LHCN-M2 (cell line): ENCODE data around the gene KRT83. TPM values are rescaled to one million over a fixed set of nuclear protein-coding genes. Genes with fewer than 3 reads are reported as not detected.
A peak's percentile ranks its signal among the peaks of the same experiment; 100 is the strongest.
"Not testable (repeated sequence)": the region's sequence is repeated elsewhere in the genome, so short reads cannot be mapped to it uniquely, and the experiment has no call there.

Experiments
- DNase-seq: peaks from one replicate; pipeline ENCODE4 v3.0.0-alpha.2; 2012; ENCODE audit warnings: low read depth
- total RNA-seq: library from RNA; depleted of rRNA; stranded (reverse); fragments of >200 nt; gene quantifications from 2 replicates; pipeline ENCODE4 v1.2.3, GENCODE V29; 2014

The KRT83 gene
- total RNA-seq, 1 experiment from 2014 or later = not detected

DNA sequence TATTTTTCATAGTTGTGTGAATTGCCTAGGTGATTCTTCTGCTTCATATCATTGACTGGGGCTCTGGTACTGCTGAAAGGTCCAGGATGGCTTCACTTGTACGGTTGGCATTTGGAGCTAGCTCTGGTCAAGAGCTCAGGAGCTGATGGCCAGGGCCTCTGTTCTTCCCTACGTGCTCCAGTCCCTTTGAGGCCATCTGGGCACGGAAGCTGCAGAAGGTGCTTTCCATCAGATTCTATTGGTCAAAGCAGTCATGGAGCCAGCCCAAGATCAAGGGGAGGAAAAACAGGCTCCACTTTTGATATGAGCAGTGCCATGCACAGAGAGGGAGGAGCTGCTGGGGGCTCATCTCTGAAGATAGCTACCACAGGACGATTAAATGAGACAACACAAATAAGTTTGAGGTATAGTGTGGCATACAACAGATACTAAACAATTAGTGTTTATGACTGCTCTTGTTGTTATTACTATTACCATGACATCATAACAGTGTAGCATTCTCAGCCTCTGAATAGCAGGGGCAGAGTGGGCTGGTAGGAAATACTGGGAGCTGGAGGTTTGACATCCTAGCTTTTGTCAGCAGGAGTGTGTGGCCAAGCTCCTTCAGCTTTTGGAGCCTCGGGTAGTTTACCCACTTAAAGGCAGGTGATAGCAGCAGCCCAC is 10.4 kb downstream of the KRT83 start:
- peak; percentile 27 for DNase-seq

DNA sequence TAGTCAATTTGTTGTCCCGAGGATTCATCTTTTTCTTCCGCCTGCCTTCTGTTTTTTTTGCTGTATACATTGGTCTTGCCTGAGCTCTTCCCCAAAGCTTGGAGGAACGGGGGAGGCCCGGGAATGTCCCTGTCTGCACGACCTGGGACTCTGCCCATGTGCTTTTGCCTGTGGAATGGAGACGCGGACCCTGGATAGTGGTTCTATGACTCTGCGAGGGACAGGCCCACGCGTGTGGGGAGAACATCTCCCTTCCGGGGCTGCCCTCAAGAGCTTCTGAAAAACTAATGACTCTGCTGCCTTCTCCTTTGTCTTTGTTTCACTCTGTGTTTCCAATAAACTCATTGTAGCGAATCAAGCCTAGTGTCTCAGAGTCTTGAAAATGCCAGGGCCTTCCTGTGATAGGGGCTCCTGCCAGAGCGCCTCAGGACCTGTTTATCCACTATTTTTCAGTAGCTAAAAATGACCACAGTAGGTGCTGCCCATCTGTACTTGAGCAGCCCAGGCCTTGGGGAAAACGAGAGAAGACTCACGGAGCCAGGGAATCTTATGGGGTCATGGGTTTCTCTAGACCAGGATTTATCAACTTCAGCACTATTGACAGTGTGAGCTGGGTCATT is 12.3 kb downstream of the KRT83 start:
- DNase-seq = no peak

DNA sequence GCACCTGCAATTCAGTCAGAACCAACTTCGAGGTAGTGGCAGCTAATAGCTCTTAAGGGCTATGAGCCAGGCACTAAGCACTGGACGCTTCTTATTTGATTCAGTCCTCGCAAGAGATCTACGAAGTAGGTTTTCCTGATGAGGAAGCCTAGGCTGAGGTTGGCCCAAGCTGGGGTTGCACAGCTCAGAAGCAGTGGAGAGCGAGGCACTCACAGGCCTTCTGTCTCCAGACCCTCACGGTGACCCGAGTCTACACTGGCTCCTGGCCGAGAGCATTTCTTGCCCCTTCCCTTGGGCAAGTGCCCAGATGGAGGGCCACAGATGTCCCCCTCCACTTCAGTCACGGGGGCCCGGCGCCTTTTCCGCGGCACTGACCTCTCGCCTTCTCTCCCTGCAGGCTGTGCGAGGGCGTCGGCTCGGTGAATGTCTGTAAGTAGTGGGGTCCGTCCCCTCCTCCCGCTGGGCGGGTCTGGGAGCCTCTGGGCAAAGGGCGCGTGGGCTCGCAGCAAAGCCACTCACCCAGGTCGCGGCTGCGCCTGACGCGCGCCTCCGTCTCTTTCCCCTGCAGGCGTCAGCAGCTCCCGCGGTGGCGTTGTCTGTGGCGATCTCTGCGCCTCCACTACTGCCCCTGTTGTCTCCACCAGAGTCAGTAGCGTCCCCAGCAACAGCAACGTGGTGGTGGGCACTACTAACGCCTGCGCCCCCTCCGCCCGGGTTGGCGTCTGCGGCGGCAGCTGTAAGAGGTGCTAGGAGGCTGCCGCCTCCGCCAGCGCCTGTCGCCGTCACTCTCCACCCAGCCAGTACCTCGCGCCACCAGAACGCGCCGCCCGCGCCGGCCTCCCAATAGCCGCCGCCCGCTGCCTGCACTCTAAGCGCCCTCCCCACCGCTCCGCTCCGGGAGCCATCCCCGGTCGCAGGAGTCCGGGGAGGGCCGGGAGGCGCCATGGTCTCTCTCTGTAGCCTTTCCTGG is 13.1 kb downstream of the KRT83 start:
- peak; percentile 48 for DNase-seq

DNA sequence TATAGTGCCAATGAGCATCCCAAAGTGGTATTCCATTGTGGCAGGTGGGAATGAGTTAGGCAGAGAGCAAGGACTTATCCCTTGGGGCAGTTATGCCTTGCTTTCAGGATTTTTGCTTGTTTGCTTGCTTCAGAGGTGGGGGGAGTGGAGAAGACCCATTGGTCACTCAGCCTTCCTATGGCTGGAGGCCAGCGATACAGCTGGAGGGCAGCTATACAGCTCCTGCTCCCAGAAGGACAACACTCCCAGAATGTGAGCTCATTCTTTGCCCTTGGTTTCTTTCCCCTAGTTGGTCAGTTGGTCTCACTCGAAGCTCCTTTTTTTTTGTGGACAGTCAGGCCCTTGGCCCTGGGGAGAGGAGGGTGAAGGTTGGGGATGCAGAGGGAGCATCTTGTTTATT is 14.5 kb downstream of the KRT83 start:
- no peak for DNase-seq

DNA sequence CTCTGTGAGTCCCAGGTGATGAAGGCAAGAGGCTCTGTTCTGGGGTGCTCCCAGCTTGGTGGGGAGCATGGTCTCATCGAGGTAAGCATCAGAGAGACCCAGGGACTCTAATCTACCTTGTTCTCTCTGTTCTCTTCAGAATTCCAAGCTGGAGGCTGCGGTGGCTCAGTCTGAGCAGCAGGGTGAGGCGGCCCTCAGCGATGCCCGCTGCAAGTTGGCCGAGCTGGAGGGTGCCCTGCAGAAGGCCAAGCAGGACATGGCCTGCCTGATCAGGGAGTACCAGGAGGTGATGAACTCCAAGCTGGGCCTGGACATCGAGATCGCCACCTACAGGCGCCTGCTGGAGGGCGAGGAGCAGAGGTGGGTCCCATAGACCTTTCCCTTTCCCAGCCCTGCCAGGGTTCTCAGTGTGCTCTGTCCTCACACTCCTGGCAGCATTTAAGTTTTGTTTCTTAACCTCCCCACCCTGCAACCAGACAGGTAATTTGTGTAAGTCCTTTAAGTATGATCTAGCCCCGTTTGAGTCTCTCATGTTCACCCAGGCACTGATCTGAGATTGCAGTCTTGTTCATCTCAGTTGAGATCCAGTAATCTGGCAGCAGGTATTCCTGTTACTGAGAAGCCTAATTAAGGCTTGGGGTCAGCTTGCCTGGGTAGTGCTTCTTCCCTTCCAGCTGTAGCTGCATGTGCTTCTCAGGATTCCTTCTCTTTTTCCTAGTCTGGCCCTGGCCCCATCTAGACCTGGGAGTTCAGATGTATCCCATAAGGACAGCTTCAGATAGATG is 15.1 kb downstream of the KRT83 start:
- no peak for DNase-seq

DNA sequence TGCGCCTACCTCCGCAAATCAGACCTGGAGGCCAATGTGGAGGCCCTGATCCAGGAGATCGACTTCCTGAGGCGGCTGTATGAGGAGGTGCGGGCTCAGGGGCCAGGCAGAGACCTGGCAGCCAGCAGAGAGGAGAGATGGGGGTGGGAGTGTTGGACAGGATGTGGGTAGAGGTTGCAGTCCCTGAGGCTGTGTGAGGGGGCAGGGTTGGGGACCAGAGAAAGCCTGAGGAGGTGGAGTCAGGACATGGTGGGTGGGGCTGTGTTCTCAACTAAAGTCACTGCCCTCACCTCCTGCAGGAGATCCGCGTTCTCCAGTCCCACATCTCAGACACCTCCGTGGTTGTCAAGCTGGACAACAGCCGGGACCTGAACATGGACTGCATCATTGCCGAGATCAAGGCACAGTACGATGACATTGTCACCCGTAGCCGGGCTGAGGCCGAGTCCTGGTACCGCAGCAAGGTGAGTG is 16.2 kb downstream of the KRT83 start:
- not testable (repeated sequence) for DNase-seq

DNA sequence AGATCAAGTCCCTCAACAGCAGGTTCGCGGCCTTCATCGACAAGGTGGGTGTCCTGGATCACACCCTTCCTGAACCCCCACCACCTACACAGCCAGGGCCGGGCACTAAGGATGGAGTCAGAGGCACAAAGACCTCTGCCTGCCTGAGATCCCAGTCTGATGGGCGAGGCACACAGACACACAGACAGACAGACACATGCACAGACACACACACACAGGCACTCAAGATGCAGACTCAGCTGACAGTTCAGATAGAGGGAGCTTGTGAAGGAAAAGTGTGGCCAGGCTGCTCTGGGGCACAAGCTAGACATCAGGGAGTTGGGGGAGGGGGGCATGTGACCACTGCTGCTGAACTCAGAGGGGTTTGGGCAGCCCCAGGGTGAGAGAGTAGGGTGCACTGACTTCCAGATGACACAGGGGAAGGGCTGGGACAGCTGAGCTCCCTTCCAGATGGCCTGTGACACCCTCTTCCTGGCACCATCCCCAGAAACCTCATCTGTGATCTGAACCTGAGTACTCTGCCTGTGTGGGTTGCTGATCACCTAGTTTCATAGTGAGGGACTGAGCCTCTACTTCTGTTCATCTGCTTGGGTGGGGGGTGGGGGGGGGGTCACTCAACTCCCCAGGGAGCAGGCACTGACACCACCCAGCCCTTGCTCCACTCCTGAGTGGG is 18.8 kb downstream of the KRT83 start:
- not testable (repeated sequence) for DNase-seq

DNA sequence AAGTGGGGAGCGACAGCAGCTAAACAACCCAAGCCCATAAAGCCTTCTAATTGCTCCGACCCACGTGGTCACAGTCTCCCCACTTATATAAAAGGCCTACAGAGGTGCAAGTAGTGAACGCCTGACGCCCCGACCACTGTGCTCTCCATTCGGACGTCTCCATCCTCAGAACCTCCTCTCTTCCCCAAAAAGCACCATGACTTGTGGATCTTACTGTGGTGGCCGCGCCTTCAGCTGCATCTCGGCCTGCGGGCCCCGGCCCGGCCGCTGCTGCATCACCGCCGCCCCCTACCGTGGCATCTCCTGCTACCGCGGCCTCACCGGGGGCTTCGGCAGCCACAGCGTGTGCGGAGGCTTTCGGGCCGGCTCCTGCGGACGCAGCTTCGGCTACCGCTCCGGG is 19.5 kb downstream of the KRT83 start:
- not testable (repeated sequence) for DNase-seq

DNA sequence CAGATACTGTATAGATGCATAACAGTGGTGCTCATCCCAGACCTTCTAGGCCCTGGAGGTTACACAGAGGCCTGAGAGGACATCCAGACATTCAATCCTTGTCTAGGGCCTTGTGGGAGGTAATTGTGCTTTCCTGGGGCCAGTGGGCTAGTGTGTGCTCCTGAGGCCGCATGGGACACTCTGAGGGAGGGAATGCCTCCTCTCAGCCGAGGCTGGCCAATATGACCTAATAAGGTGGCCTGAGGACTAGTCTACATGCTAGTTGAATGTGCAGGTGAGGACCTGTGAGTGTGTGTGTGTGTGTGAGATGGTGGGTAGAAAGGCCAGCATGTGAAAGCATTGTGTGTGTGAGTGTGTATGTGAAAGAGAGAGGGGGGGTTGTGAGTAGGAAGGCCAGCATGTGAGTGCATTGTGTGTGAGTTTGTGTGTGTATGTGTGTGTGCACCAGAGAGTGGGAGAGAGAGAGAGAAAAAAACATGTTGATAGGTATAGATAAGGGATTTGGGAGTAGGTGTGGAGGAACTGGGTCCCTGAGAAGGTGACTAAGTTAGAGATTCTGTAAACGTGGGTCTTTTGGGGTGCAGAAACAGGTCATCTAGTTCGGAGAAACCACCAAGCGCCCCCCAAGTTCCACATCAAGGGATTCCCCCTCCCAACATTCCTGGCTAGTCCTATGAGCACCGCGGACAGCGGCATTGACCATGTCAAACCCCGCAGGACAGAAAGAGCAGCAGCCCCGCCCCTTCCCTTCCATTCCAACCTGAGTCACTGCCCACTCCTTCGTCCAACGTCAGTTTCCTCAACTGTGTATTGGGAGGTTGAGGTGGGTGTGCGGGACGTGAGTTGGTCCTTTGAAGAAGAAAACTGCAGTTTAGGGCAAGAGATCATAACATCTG is 20.2 kb downstream of the KRT83 start:
- DNase-seq = no peak

DNA sequence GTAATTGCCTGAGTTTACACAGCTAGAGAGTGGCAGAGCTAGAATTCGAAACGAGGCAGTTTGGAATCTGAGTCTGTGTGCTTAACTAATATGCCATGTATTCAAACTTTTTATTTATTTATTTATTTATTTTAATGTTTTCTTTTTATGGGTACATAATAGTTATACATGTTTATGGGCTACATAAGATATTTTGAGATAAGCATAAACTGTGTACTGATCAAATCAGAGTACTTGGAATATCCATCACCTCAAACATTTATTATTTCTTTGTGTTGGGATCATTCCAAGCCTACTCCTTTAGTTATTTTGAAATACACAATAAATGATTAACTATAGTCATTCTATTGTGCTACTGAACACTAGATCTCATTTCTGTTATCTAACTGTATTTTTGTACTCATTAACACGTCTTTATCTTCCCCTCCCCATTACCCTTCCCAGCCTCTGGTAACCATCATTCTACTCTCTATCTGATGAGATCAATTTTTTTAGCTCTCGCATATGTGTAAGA is 22.5 kb downstream of the KRT83 start:
- no peak for DNase-seq

DNA sequence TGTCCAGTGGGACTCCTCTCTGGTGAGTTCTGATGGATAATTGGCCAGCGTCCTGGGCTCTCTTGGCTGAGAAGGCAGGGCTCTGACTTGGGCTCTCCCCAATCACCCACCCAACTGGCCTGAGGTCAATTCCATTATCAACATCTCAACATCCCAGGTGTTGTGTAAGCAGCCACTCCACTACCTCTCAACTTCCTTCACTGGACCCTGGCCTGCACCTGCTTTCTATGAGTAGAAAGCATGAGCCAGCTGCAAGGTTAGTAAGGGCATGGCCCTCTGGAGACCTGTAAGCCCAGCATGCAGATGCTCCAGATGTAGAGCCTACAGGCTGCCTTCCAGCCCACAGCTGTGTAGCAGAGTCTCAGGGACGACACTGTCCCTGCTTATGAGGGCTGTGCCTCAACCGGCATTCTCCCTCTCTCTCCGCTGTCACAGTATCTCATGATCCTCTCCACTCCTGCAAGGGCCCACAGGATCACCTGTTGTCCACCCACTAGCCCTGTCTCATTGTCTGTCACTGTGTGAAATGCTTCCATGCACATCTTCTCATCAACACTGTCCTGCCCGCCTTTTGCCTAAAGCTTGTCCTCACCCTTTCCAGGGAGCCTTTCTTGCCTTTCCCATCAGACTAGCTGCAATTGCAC is 24.5 kb downstream of the KRT83 start:
- no peak for DNase-seq

DNA sequence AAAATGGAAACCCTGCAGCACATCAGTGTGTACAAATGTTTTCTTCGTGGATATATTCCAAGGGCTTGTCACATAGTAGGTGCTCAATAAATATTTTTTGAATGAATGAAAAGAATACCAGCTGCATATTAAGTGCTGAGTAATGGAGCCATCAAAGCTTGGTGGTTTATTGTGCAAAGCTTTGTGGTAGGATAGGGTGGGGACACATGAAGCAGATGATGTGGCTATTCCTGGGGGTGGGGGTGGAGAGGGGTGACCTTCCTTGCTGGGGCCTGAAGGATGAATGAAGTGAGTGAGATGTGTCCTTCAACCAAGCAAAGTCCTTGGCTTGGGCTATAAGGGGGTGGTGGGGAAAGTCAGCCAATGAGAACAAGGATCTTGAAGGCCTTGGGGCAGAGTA is 25.5 kb downstream of the KRT83 start:
- no peak for DNase-seq

DNA sequence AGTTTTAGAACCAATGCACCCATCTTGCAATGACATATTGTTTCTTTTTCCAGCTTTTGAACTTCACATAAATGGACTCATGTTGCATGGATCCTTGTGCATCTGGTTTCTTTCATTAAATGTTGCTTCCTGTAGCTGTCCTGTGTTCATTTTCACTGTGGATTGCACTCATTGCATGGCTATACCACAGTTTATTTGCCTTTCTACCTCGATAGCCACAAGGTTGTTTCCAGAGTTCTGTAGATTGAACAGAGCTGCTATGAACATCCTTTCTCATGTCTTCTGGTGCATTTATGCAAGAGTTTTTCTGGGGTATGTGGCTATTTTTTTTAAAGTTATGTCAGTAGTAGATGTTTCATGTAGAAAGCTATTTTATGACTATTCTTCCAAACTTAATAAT is 26.4 kb downstream of the KRT83 start:
- no peak for DNase-seq

DNA sequence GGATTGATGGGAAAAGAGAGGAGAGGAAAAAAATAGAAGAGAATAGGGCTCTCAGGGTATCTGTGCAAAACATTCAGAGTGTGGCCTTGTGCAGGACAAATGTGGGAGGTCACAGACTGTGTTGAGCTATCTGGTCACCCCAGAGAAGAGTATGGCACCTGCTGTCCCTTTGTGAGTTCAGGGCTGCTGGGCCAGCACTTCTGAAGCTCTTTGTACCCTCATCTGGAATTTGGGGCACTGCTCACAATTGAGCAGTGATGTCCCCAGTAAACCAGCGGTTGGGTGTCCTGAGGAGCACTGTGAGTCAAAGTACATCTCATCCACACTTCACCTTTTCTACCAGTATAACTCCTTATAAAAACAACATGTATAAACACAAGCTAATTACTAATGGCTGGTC is 27.3 kb downstream of the KRT83 start:
- no peak for DNase-seq

DNA sequence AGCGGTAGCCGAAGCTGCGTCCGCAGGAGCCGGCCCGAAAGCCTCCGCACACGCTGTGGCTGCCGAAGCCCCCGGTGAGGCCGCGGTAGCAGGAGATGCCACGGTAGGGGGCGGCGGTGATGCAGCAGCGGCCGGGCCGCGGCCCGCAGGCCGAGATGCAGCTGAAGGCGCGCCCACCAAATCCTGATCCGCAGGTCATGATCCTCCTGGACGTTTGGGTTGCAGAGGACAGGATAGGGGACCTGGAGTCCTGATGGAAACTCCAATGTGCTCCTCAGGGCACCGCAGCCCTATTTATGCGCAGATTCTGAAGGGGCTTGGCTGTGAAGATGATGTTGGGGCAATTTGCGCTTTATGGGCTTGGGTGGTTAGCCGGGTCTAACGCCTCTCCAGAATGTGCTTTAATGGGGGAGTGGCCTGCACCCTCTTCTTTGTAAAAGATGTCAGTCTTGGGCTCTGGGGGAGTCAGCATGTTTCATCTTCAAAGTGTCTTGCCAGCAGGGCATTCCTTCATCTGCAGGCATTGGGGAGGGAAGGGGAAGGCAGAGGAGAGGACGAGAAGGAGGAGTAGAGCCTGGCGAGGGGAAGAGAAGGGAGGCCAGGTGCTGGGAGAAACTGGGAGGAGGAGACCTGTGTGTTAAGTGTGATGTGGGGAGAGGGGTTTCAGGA is 29.8 kb downstream of the KRT83 start, which contains the start of gene KRT81:
Gene KRT81 (minus strand): TSS at position 268 of the 669 bp plus-strand sequence. CDS start 69 bp downstream, at position 199.
- no peak for DNase-seq

DNA sequence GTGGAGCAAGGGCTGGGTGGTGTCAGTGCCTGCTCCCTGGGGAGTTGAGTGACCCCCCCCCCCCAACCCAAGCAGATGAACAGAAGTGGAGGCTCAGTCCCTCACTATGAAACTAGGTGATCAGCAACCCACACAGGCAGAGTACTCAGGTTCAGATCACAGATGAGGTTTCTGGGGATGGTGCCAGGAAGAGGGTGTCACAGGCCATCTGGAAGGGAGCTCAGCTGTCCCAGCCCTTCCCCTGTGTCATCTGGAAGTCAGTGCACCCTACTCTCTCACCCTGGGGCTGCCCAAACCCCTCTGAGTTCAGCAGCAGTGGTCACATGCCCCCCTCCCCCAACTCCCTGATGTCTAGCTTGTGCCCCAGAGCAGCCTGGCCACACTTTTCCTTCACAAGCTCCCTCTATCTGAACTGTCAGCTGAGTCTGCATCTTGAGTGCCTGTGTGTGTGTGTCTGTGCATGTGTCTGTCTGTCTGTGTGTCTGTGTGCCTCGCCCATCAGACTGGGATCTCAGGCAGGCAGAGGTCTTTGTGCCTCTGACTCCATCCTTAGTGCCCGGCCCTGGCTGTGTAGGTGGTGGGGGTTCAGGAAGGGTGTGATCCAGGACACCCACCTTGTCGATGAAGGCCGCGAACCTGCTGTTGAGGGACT is 30.6 kb downstream of the KRT83 start:
- DNase-seq = not testable (repeated sequence)
